Measurements from ENCODE around the gene SLC7A11. TPM values are rescaled to one million over a fixed set of nuclear protein-coding genes. Genes with fewer than 3 reads are reported as not detected.

SLC7A11 gene
- total RNA-seq, 2 donors from 2014 or later: 3.3 to 3.4 TPM

GRCh38 chr4:138182838-138183426, 59.2 kb downstream of the SLC7A11 start:
- TF ChIP-seq POLR2A (IDR thresholded peaks at IDR 0.05) (no peak), CTCF (IDR thresholded peaks at IDR 0.05) (peak; percentile 21 to 83 (median 70))
- WGBS, 2 donors: 42% methylated on average over 6 of the region's 6 CpGs
- Histone ChIP-seq H3K4me1 (no peaks in the 10 kb centered on the region), H3K36me3 (replicated peaks in 1 of 2; ENCODE audit: insufficient read depth in 1 of 2, low read depth in 2 of 2) (no peaks in the 10 kb centered on the region), H3K9me3 (no peaks in the 10 kb centered on the region), H3K4me3 (no peak overlapping the region), H3K27me3 (no peaks in the 10 kb centered on the region), H3K27ac (no peak overlapping the region)
- ATAC-seq: peak; percentile 71
- DNase-seq: peak in 3 of 4 donors; percentile 11 to 52 (median 21)
- intact Hi-C loops (cut with DNase I): no loop called here

GRCh38 chr4:138181287-138181686, 60.9 kb downstream of the SLC7A11 start:
- no peaks in the 10 kb centered on the region for H3K27me3 ChIP-seq
- intact Hi-C loops (cut with DNase I): no loop called here
- no peak overlapping the region for H3K27ac ChIP-seq
- H3K36me3 ChIP-seq (replicated peaks in 1 of 2; ENCODE audit: insufficient read depth in 1 of 2, low read depth in 2 of 2): no peaks in the 10 kb centered on the region
- peak in 1 of 4 donors; percentile 8 for DNase-seq
- H3K9me3 ChIP-seq: no peaks in the 10 kb centered on the region
- no peaks in the 10 kb centered on the region for H3K4me1 ChIP-seq
- TF ChIP-seq POLR2A (IDR thresholded peaks at IDR 0.05) (no peak), CTCF (IDR thresholded peaks at IDR 0.05) (no peak)
- 63% methylated on average over 6 of the region's 6 CpGs for WGBS, 2 donors
- ATAC-seq: no peak
- H3K4me3 ChIP-seq: no peak overlapping the region

GRCh38 chr4:138178566-138178965, 63.6 kb downstream of the SLC7A11 start:
- ATAC-seq (no peak), DNase-seq (no peak)
- Histone ChIP-seq H3K27me3 (no peaks in the 10 kb centered on the region), H3K27ac (no peak overlapping the region), H3K36me3 (replicated peaks in 1 of 2; ENCODE audit: insufficient read depth in 1 of 2, low read depth in 2 of 2) (no peaks in the 10 kb centered on the region), H3K9me3 (no peaks in the 10 kb centered on the region), H3K4me3 (no peak overlapping the region), H3K4me1 (peaks cover 13% of the 10 kb centered on the region)
- TF ChIP-seq POLR2A (IDR thresholded peaks at IDR 0.05) (no peak), CTCF (IDR thresholded peaks at IDR 0.05) (no peak)
- intact Hi-C loops (cut with DNase I): no loop called here
- WGBS, 2 donors: 79 to 83% methylated on average over 5 of the region's 5 CpGs

GRCh38 chr4:138177278-138177968, 64.7 kb downstream of the SLC7A11 start:
- WGBS, 2 donors: 90 to 96% methylated on average over 2 of the region's 2 CpGs
- intact Hi-C loops (cut with DNase I): no loop called here
- no peaks in the 10 kb centered on the region for H3K27me3 ChIP-seq
- DNase-seq (no peak), ATAC-seq (no peak)
- peaks cover 13% of the 10 kb centered on the region for H3K4me1 ChIP-seq
- H3K36me3 ChIP-seq (replicated peaks in 1 of 2; ENCODE audit: insufficient read depth in 1 of 2, low read depth in 2 of 2): no peaks in the 10 kb centered on the region
- H3K9me3 ChIP-seq: no peaks in the 10 kb centered on the region
- H3K27ac ChIP-seq: no peak overlapping the region
- no peak overlapping the region for H3K4me3 ChIP-seq
- TF ChIP-seq CTCF (IDR thresholded peaks at IDR 0.05): no peak
- TF ChIP-seq POLR2A (IDR thresholded peaks at IDR 0.05): no peak

Measured in body of pancreas (tissue), 4 donors.